ENCODE measurements around the gene LZTR1.

DNA sequence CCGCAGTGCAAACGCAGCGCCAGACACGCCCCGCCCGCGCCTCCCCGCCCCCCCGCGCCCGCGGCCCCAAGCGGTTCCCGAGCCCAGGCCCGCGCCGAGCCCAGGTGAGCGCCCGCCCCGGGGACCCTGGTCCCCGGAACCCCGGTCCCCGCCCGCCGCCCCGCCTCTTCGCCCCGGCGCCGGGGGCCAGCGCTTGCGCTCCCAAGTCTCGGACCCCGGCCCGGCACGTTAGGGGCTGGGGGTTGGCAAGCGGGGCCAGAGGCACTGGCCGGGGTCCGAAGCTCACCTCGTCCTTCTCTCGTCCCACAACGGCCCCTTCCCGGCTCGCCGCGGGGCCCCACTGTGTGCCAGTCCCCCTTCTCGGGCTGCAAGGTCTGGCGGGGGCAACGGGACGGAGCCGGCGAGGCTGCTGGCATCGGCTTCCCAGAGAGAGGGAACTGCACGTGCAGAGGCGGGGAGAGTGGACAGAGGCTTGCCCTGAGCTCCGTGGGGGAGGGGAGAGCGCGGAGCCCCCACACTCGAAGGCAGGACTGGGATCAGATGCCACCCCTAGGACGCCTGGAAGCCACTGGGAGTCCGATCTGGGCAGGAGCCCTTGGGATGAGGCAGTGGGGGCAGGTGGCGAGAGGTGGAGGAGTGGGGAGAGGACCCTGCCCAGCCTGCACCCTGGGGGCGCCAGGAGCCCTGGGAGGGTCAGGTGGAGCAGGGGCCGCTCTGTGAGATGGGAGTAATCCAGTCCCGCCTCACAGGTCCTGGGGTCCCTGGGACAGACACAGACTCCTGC, 16.8 kb upstream of the LZTR1 start:
- no peak for TF ChIP-seq CTCF (IDR thresholded peaks at IDR 0.05; ENCODE audit: poor library complexity)
- no peak for TF ChIP-seq EZH2 (IDR thresholded peaks at IDR 0.05; ENCODE audit: borderline replicate concordance)
- TF ChIP-seq EZH2phosphoT487 (IDR thresholded peaks at IDR 0.05; ENCODE audit: low read depth, severe bottlenecking, unreplicated experiment): no peak

Measured in hepatocyte (in vitro differentiated cells).